Endothelial cell of umbilical vein (primary cell): ENCODE results near the gene DDX24. TPM values are rescaled to one million over a fixed set of nuclear protein-coding genes. Genes with fewer than 3 reads are reported as not detected.

Experiments
- BruUV-seq: library from RNA; stranded (reverse); fragments of 400-500 nt; replicated peaks from 2 replicates; lab custom pipeline; 2021; lab: Mats Ljungman, UMichigan
- CTCF ChIA-PET: fragments of 300-600, 350-600 bp; sonication (Branson Sonifier 250); formaldehyde crosslinking; loops from one replicate; lab custom pipeline; 2021; ENCODE audit warnings: antibody characterized with exemption, inconsistent platforms; lab: Charles Lee
- POLR2A ChIA-PET: fragments of 300-600, 350-600 bp; sonication (Branson Sonifier 250); formaldehyde crosslinking; loops from one replicate; lab custom pipeline; 2021; ENCODE audit warnings: antibody characterized with exemption, inconsistent platforms; lab: Charles Lee
- DNase-seq: peaks from one replicate; pipeline ENCODE4 v3.0.0-alpha.2; 2011; ENCODE audit warnings: low read depth, low spot score
- FAIRE-seq: peaks from 2 replicates; lab custom pipeline; 2011; peaks lifted over from hg19 to GRCh38; lab: Jason Lieb, UNC
- H2AFZ ChIP-seq: 2 replicates; pipeline ENCODE4 v1.6.0; 2012; ENCODE audit warnings: low read depth, low read length, control low read depth, inconsistent platforms
- H3K27ac ChIP-seq: 2 replicates; pipeline ENCODE4 v1.5.1; 2011; ENCODE audit warnings: low read depth, mild to moderate bottlenecking, control low read depth, low read length, moderate library complexity; ENCODE audit not compliant: insufficient read depth
- H3K27me3 ChIP-seq, 2 experiments: 2 replicates each; pipeline versions ENCODE4 v1.6.0 to v1.6.1; 2011; ENCODE audit warnings: low read length in 2 of 2, mixed read lengths in 1 of 2; ENCODE audit not compliant: control insufficient read depth in 2 of 2, insufficient read depth in 2 of 2
- H3K36me3 ChIP-seq, 2 experiments: 2 replicates in 1 of 2; 3 replicates in 1 of 2; pipeline ENCODE4 v1.5.1; 2011; ENCODE audit warnings: low read length in 2 of 2, mild to moderate bottlenecking in 1 of 2, moderate library complexity in 1 of 2; ENCODE audit not compliant: control insufficient read depth in 2 of 2, insufficient read depth in 2 of 2; ENCODE audit errors: extremely low read depth in 1 of 2
- H3K4me1 ChIP-seq: 3 replicates; pipeline ENCODE4 v1.5.1; 2011; ENCODE audit warnings: mild to moderate bottlenecking, low read length; ENCODE audit not compliant: control insufficient read depth, insufficient read depth; ENCODE audit errors: extremely low read depth
- H3K4me2 ChIP-seq: 2 replicates; pipeline ENCODE4 v1.6.1; 2011; ENCODE audit warnings: low read length, control low read depth, mixed read lengths; ENCODE audit not compliant: insufficient read depth
- H3K4me3 ChIP-seq, 3 experiments: fragments of 200-600 bp in 1 of 3; sonication (generic), shearing (Covaris generic) in 1 of 3; replicated peaks in 1 of 3; 2 replicates each; pipeline ENCODE4 v1.5.1; 2011 to 2016; ENCODE audit warnings: control low read depth in 3 of 3, low read length in 3 of 3, mild to moderate bottlenecking in 2 of 3, inconsistent platforms in 1 of 3, low read depth in 1 of 3, moderate library complexity in 1 of 3; ENCODE audit not compliant: insufficient read depth in 1 of 3
- H3K79me2 ChIP-seq: 2 replicates; pipeline ENCODE4 v1.6.0; 2012; ENCODE audit warnings: low read length, inconsistent platforms; ENCODE audit not compliant: control insufficient read depth, insufficient read depth
- H3K9ac ChIP-seq: replicated peaks from 2 replicates; pipeline ENCODE3; 2011; ENCODE audit warnings: low read length, control low read depth; ENCODE audit not compliant: insufficient read depth; ENCODE audit errors: extremely low read depth
- H3K9me1 ChIP-seq: replicated peaks from 3 replicates; pipeline ENCODE4 v1.6.0; 2011; ENCODE audit warnings: mild to moderate bottlenecking, low read length; ENCODE audit not compliant: control insufficient read depth, insufficient read depth; ENCODE audit errors: extremely low read depth
- H3K9me3 ChIP-seq: replicated peaks from 2 replicates; pipeline ENCODE4 v1.5.1; 2012; ENCODE audit warnings: low read length, inconsistent platforms; ENCODE audit not compliant: control insufficient read depth, insufficient read depth
- H4K20me1 ChIP-seq: replicated peaks from 2 replicates; pipeline ENCODE3; 2011; ENCODE audit warnings: mild to moderate bottlenecking, low read length; ENCODE audit not compliant: control insufficient read depth, insufficient read depth; ENCODE audit errors: extremely low read depth
- CTCF ChIP-seq, 2 donors: IDR thresholded peaks; 1 replicate in 1 of 2; 2 replicates in 1 of 2; pipeline ENCODE4 v1.5.1; 2011; ENCODE audit warnings: low read length in 2 of 2, mild to moderate bottlenecking in 2 of 2, moderate library complexity in 2 of 2, control low read depth in 1 of 2, inconsistent platforms in 1 of 2, low read depth in 1 of 2; ENCODE audit not compliant: insufficient read depth in 1 of 2; ENCODE audit errors: extremely low read depth in 1 of 2
- EZH2 ChIP-seq: IDR thresholded peaks from 2 replicates; pipeline ENCODE4 v1.6.1; 2012; ENCODE audit warnings: borderline replicate concordance, low read depth, mild to moderate bottlenecking, moderate library complexity, low read length, inconsistent platforms; ENCODE audit not compliant: severe bottlenecking
- FOS ChIP-seq: IDR thresholded peaks from 2 replicates; pipeline ENCODE4 v1.6.1; 2011; ENCODE audit warnings: mild to moderate bottlenecking, low read length, moderate library complexity, borderline replicate concordance; ENCODE audit not compliant: insufficient read depth
- GATA2 ChIP-seq: IDR thresholded peaks from 2 replicates; pipeline ENCODE4 v1.7.0; 2011; ENCODE audit warnings: low read depth, mild to moderate bottlenecking, moderate library complexity, mixed read lengths, low read length; ENCODE audit not compliant: insufficient read length, insufficient read depth
- JUN ChIP-seq: IDR thresholded peaks from 2 replicates; pipeline ENCODE4 v1.6.1; 2011; ENCODE audit warnings: borderline replicate concordance, low read depth; ENCODE audit not compliant: insufficient read length, insufficient read depth
- MYC ChIP-seq: IDR thresholded peaks from one replicate; pipeline ENCODE4 v1.6.1; 2011; ENCODE audit warnings: mild to moderate bottlenecking, low read depth, low read length
- POLR2A ChIP-seq: IDR thresholded peaks from 2 replicates; pipeline ENCODE4 v1.6.1; 2012; ENCODE audit warnings: low read depth, mild to moderate bottlenecking, control low read depth, low read length
- POLR2AphosphoS5 ChIP-seq: IDR thresholded peaks from 2 replicates; pipeline ENCODE4 v1.6.1; 2012; ENCODE audit warnings: low read depth, mild to moderate bottlenecking, control low read depth, low read length, moderate library complexity; ENCODE audit not compliant: insufficient read depth
- dilution Hi-C: fragments of 300-500 bp; cut with MboI; formaldehyde crosslinking; loops from one replicate; pipeline ENCODE4 v1.15.0; 2019; ENCODE audit warnings: low sequenced_read_pairs; ENCODE audit not compliant: extremely low pct_ligation_motif_present
- intact Hi-C: fragments of 100-400 bp; cut with micrococcal nuclease; formaldehyde crosslinking; loops from one replicate; pipeline ENCODE4 v1.10.0; 2022
- polyA plus RNA-seq, 4 experiments: library from polyadenylated mRNA; depleted of rRNA in 3 of 4; stranded (reverse) in 3 of 4; unstranded in 1 of 4; fragments of >200 nt; gene quantifications; 2 replicates each; pipeline versions ENCODE4 v1.2.1 to v1.2.3, GENCODE V29; 2011 to 2012; ENCODE audit warnings: missing spikeins in 1 of 4
- total RNA-seq: library from RNA; stranded (reverse); gene quantifications from 2 replicates; pipeline ENCODE4 v1.2.3, GENCODE V29; 2021
- TF ChIP-seq, protein P1 (sequence below): IDR thresholded peaks from 2 replicates; pipeline ENCODE4 v1.6.1; 2011; ENCODE audit not compliant: insufficient read depth, insufficient read length

DDX24 gene
- total and polyA plus RNA-seq, 2 donors (not counting 3 experiments of a cell fraction or from before 2014, with no cell fraction given): 88.3 to 141 TPM

- DNase-seq (no peak), FAIRE-seq (no peak)
- Histone ChIP-seq H3K79me2 (no peaks in the 10 kb centered on the region), H3K27me3 (no peaks in the 10 kb centered on the region), H3K9ac (no peak overlapping the region), H3K27ac (no peak overlapping the region), H3K36me3 (no peaks in the 10 kb centered on the region), H4K20me1 (no peaks in the 10 kb centered on the region), H3K4me2 (no peak overlapping the region), H2AFZ (no peak overlapping the region), H3K4me3 (no peak overlapping the region), H3K4me1 (peaks cover 10% of the 10 kb centered on the region), H3K9me1 (no peaks in the 10 kb centered on the region), H3K9me3 (no peaks in the 10 kb centered on the region)
- ChIA-PET CTCF (interaction anchor here (0.7 to 2.7 kb wide), 5 partner anchors 100 to 1493 kb away, joined by 3 to 16 read pairs (median 5); partner anchors contain the start of gene IFI27L2), POLR2A (no interaction called here)
- dilution Hi-C loops: no loop called here
- intact Hi-C loops: no loop called here
- BruUV-seq: no TSS peak
- no peak for TF ChIP-seq FOS
- TF ChIP-seq GATA2: no peak
- TF ChIP-seq EZH2: no peak
- no peak for TF ChIP-seq JUN
- no peak for TF ChIP-seq CTCF (IDR thresholded peaks at IDR 0.05; ENCODE audit: extremely low read depth in 1 of 2, insufficient read depth in 1 of 2, low read depth in 1 of 2, low read length in 2 of 2)
- TF ChIP-seq POLR2AphosphoS5: no peak
- TF ChIP-seq MYC: no peak
- TF ChIP-seq, protein P1, sequence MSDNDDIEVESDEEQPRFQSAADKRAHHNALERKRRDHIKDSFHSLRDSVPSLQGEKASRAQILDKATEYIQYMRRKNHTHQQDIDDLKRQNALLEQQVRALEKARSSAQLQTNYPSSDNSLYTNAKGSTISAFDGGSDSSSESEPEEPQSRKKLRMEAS: no peak
- no peak for TF ChIP-seq POLR2A
Observed at GRCh38 chr14:94029671-94030203, 51.3 kb downstream of the DDX24 start.
